Stimulated activated naive CD8-positive, alpha-beta T cell treated with anti-CD3 and anti-CD28 coated beads, Interleukin-15, Interleukin-2, amounts not matched to agents 100 ng/mL and 50 ng/mL, for 24 hours (primary cell): Measurements from ENCODE around the gene GANAB.
"Not testable (repeated sequence)": the region's sequence is repeated elsewhere in the genome, so short reads cannot be mapped to it uniquely, and the experiment has no call there.

Experiments used
- H3K27ac Mint-ChIP-seq: one replicate; pipeline ENCODE4 v1.8.0; 2021; ENCODE audit warnings: mild to moderate bottlenecking, mixed read lengths
- H3K27me3 Mint-ChIP-seq: one replicate; pipeline ENCODE4 v1.8.0; 2021; ENCODE audit warnings: mixed read lengths
- H3K36me3 Mint-ChIP-seq: one replicate; pipeline ENCODE4 v1.8.0; 2021; ENCODE audit warnings: low read depth, mixed read lengths
- H3K4me1 Mint-ChIP-seq: one replicate; pipeline ENCODE4 v1.8.0; 2021; ENCODE audit warnings: low read depth, mixed read lengths
- H3K4me3 Mint-ChIP-seq: one replicate; pipeline ENCODE4 v1.8.0; 2021; ENCODE audit warnings: mild to moderate bottlenecking, mixed read lengths
- H3K9me3 Mint-ChIP-seq: one replicate; pipeline ENCODE4 v1.8.0; 2021; ENCODE audit warnings: mixed read lengths

Gene GANAB

DNA sequence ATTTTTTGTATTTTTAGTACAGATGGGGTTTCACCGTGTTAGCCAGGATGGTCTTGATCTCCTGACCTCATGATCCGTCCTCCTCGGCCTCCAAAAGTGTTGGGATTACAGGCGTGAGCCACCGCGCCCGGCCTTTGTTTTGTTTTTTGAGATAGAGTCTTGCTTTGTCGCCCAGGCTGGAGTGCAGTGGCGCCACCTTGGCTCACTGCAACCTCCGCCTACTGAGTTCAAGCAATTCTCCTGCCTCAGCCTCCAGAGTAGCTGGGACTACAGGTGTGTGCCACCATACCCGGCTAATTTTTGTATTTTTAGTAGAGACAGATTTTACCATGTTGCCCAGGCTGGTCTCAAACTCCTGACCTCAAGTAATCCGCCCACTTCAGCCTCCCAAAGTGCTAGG, 3.9 kb upstream of the GANAB start:
- H3K9me3 Mint-ChIP-seq, H3K27ac Mint-ChIP-seq, H3K36me3 Mint-ChIP-seq, H3K4me3 Mint-ChIP-seq, H3K27me3 Mint-ChIP-seq: not testable (repeated sequence)
- peaks cover 44% of the 10 kb centered on the region for H3K4me1 Mint-ChIP-seq

DNA sequence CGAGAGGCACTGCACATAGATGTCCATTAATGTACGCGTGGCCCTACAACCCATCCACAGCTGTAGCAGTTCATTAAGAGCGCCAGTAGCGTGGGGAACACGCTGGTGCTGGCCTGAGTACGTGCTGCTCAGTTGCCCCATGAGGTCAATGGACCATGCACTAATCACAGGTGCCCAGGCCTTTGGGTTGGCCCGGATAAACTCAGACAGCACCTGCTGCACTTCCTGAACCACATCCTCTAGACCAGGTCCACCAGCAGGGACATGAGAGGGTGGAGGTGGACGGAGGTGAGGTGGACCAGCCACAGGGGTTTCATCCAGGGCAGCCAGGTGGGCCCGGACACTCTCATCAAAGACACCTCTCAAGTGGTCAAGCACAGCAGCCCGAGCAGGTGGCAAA, 3.1 kb upstream of the GANAB start:
- H3K27ac Mint-ChIP-seq, result peak overlapping the region; percentile 31
- no peaks in the 10 kb centered on the region for H3K27me3 Mint-ChIP-seq
- no peak overlapping the region for H3K4me3 Mint-ChIP-seq
- H3K9me3 Mint-ChIP-seq, result no peaks in the 10 kb centered on the region
- peaks cover 12% of the 10 kb centered on the region for H3K36me3 Mint-ChIP-seq
- peaks cover 48% of the 10 kb centered on the region for H3K4me1 Mint-ChIP-seq

DNA sequence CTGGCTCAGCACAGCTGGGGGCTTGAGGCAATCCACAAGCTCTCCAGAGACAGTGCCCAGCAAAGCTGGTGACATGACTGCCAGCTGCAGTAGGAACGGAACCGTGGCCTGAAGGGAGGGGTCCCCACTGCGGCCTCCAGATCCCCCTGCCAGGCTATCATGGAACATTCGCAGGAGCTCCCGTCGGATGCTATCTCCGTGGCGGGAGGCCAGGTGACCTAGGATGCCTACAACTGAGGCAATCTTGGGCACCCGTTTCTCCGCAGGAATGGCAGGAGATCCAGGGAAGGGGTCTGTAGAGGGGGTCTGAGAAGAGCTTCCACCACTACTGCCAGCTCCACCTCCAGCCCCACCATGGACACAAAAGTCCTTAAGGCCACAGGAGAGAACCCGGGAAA, 2.6 kb upstream of the GANAB start:
- H3K9me3 Mint-ChIP-seq, result no peaks in the 10 kb centered on the region
- no peak overlapping the region for H3K4me3 Mint-ChIP-seq
- no peaks in the 10 kb centered on the region for H3K27me3 Mint-ChIP-seq
- peaks cover 48% of the 10 kb centered on the region for H3K4me1 Mint-ChIP-seq
- H3K27ac Mint-ChIP-seq, result no peak overlapping the region
- peaks cover 17% of the 10 kb centered on the region for H3K36me3 Mint-ChIP-seq

DNA sequence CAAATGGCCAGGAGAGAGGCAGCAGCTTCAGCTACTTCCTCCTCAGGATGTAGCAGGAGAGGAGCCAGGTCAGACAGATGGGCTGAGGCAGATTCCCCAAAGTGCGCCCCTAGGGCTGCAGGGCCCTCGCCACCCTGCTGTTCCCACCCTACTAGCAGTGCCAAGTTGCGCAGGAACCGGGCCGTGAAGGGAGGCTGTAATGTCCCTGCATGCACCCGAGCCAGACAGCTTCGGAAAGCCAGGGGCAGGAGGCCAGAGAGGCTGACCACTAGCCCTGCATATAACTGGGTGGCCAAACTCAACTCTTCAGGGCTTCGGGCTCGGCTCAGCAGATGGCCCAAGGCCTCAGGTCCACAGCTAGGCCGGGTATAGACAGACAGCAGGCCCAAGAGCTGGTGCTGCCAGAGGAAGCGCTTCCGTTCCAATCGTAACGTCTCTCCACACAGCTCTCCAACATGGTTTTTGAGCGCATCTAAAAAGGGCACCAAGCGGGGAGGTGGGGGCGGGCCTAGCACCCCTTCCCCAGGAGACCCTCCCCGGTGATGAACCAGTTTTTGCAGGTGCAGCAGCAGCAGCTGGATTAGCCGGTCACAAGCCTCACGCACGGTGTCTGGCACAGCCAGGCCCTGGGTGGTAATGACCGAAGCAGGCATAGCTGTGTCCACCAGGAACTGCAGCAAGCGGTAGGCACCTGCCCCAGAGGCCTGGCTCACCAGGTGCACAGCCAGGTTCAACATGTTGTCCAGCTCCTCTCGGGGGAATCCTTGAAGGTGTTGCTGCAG, 2.0 kb upstream of the GANAB start:
- peaks cover 44% of the 10 kb centered on the region for H3K4me1 Mint-ChIP-seq
- no peak overlapping the region for H3K4me3 Mint-ChIP-seq
- H3K27me3 Mint-ChIP-seq, result no peaks in the 10 kb centered on the region
- H3K27ac Mint-ChIP-seq, result no peak overlapping the region
- H3K36me3 Mint-ChIP-seq, result peaks cover 18% of the 10 kb centered on the region
- H3K9me3 Mint-ChIP-seq, result no peaks in the 10 kb centered on the region

DNA sequence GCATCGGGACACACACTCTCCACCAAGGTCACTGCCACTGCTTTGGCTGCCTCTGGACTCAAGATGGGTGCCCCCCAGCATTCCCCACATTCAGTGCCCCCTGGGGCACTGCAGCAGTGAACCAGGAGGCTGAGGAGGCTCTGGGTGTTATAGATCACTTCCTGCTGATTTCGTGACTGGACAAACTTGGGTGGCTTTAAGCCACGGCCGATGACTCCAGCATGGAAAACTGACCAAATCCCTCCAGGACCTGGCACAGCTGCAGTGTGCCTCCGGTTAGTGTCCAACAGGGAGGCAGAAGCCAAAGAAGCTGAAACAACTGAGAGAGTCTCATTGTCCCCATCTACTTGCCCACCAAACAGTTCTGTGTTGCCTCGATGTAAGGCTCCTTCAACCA, 1.2 kb upstream of the GANAB start:
- Mint-ChIP-seq H3K9me3 (no peaks in the 10 kb centered on the region), H3K4me3 (no peak overlapping the region), H3K4me1 (peaks cover 45% of the 10 kb centered on the region), H3K27ac (no peak overlapping the region), H3K27me3 (no peaks in the 10 kb centered on the region), H3K36me3 (peaks cover 22% of the 10 kb centered on the region)

DNA sequence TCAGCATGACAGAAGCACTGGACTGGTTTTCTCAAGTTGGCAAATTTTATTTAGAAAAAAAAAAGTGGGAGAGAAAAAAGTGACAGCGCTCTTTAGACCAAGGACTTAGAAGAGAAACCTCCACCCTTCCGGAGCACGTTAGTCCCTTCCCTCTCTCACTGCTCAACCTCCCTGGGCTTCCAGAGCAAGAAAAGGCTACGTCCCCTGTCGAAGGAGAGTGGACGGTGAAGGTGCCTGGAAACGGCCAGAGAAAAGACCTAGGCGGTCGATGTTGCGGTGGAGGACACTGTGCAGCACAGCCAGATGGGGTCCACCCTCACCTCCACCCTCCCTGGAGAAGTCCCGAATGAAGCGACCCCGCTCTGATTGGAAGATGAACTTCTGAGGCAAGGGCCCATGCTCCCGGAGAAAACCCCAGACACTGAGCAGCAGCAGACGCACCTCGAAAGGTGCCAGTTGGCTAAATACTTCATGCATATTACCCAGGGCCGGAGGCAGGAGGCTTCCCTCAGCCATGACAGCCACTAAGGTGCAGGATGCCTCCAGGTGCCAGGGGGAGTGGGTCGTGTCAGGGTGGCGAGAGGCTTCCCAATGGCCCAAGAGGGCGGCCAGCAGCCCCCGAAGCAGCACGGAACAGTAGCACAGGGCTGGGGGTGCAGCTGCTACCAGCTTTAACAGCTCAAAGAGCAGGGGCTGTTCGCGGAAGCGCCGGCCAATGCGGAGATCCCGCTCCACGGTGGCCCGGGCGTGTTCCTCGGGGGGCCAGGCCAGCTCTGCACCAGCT, 604 bp upstream of the GANAB start:
- H3K36me3 Mint-ChIP-seq, result peaks cover 24% of the 10 kb centered on the region
- no peaks in the 10 kb centered on the region for H3K9me3 Mint-ChIP-seq
- H3K4me3 Mint-ChIP-seq, result peak overlapping the region; percentile 100
- H3K4me1 Mint-ChIP-seq, result peaks cover 43% of the 10 kb centered on the region
- H3K27me3 Mint-ChIP-seq, result no peaks in the 10 kb centered on the region
- peak overlapping the region; percentile 99 for H3K27ac Mint-ChIP-seq

DNA sequence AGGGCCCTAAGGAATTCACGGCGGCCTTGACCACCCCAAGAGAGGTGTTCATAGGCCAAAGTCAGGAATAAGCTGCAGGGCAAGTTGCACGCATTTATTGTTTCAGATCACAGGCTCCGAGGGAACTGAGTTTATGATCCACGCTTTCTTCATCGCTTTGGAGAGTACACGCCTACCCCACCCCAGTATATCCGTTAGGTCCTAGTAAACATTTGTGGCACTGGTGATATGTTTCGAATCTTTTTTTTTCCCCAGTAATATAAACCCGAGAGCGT, 805 bp downstream of the GANAB start:
- H3K36me3 Mint-ChIP-seq, result peaks cover 31% of the 10 kb centered on the region
- H3K4me1 Mint-ChIP-seq, result peaks cover 44% of the 10 kb centered on the region
- H3K27ac Mint-ChIP-seq, result peak overlapping the region; percentile 99
- no peaks in the 10 kb centered on the region for H3K27me3 Mint-ChIP-seq
- peak overlapping the region; percentile 100 for H3K4me3 Mint-ChIP-seq
- no peaks in the 10 kb centered on the region for H3K9me3 Mint-ChIP-seq

DNA sequence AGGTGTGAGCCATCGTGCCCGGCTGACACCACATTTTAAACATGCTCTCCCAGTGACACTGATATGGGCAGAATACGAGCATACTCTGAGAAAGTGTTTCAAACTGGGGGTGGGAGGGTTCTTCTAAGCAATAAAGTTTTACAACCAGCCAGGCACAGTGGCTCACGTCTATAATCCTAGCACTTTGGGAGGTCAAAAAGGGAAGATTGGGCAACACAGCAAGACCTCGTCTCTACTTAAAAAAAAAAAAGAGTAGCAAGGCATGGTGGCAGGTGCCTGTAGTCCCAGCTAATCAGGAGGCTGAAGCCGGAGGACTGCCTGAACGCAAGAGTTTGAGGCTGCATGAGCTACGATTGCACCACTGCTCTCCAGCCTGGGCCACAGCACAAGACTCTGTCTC, 2.2 kb downstream of the GANAB start:
- peaks cover 53% of the 10 kb centered on the region for H3K4me1 Mint-ChIP-seq
- peak overlapping the region; percentile 43 for H3K4me3 Mint-ChIP-seq
- no peaks in the 10 kb centered on the region for H3K27me3 Mint-ChIP-seq
- no peaks in the 10 kb centered on the region for H3K9me3 Mint-ChIP-seq
- peaks cover 35% of the 10 kb centered on the region for H3K36me3 Mint-ChIP-seq
- peak overlapping the region; percentile 68 for H3K27ac Mint-ChIP-seq

DNA sequence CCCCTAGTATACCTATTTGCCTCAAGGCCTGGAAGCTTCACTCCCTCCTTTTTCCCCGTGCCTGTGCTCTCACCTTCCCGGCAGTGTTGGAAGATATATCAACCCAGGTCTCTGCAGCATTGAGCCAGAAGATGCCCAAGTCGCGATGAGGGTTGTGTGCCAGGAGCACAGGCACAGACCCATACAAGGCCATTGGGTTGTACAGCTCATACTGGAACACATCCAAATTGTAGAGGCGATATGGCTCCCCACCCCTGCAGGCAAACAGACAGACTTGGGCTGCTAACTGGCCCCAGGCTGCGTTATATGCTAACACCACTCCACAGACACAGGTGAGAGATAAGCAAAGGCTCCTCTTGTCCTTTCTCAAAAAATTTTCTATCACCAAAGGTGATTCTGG, 13.9 kb downstream of the GANAB start:
- peaks cover 16% of the 10 kb centered on the region for H3K4me1 Mint-ChIP-seq
- H3K27ac Mint-ChIP-seq, result no peak overlapping the region
- no peaks in the 10 kb centered on the region for H3K27me3 Mint-ChIP-seq
- no peaks in the 10 kb centered on the region for H3K9me3 Mint-ChIP-seq
- no peak overlapping the region for H3K4me3 Mint-ChIP-seq
- H3K36me3 Mint-ChIP-seq, result peaks cover 81% of the 10 kb centered on the region

DNA sequence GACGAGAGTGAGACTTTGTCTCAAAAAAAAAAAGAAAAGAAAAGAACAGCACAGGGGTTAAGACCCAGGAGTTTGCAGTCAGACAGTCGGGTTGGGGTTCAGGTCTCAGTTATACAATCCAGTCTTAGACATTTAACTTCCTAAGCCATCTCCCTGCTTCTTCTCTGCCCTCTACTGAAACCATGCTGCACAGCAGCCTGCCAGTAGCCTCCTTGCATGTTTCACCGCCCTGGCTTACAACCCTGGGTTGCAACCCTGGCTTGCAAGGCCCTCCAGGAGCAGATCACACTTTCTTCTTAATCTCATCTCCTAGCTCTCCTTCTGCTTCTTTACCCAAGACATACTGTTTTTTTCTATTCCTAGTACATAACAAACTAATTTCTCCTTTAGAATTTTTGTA, 18.7 kb downstream of the GANAB start:
- Mint-ChIP-seq H3K36me3 (peaks cover 72% of the 10 kb centered on the region), H3K27me3 (no peaks in the 10 kb centered on the region), H3K27ac (peak overlapping the region; percentile 1)

DNA sequence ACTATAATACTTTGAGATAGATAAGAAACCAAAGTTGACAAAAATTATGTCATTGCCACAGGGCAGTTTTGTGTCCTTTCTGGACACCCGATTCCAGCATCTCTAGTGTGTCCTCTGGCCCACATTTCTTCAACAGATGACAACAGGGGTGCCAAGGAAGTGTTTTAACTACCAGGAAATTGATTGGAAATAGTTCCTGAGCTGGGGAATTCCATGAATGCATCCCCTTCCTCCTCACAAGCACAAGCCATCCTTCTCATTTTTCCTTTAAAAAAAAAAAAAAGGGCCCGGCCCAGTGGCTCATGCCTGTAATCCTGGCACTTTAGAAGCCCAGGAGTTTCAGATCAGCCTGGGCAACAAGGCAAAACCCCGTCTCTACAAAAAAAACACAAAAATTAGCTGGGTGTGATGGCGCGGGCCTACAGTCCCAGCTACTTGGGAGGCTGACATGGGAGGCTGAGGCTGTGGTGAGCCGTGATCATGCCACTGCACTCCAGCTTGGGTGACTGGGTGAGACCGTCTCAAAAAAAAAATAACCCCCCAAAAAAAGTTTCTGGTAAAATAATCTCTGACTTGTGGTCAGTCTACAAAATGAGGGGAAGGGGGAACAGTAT, 23.8 kb downstream of the GANAB start:
- Mint-ChIP-seq H3K9me3 (no peaks in the 10 kb centered on the region), H3K4me1 (peaks cover 32% of the 10 kb centered on the region), H3K36me3 (peaks cover 55% of the 10 kb centered on the region), H3K27me3 (no peaks in the 10 kb centered on the region), H3K27ac (peak overlapping the region; percentile 90), H3K4me3 (peak overlapping the region; percentile 78)

More for the DNA sequence above, 18.7 kb downstream of the GANAB start:
- no peaks in the 10 kb centered on the region for H3K4me1 Mint-ChIP-seq
- no peaks in the 10 kb centered on the region for H3K9me3 Mint-ChIP-seq
- no peak overlapping the region for H3K4me3 Mint-ChIP-seq

DNA sequence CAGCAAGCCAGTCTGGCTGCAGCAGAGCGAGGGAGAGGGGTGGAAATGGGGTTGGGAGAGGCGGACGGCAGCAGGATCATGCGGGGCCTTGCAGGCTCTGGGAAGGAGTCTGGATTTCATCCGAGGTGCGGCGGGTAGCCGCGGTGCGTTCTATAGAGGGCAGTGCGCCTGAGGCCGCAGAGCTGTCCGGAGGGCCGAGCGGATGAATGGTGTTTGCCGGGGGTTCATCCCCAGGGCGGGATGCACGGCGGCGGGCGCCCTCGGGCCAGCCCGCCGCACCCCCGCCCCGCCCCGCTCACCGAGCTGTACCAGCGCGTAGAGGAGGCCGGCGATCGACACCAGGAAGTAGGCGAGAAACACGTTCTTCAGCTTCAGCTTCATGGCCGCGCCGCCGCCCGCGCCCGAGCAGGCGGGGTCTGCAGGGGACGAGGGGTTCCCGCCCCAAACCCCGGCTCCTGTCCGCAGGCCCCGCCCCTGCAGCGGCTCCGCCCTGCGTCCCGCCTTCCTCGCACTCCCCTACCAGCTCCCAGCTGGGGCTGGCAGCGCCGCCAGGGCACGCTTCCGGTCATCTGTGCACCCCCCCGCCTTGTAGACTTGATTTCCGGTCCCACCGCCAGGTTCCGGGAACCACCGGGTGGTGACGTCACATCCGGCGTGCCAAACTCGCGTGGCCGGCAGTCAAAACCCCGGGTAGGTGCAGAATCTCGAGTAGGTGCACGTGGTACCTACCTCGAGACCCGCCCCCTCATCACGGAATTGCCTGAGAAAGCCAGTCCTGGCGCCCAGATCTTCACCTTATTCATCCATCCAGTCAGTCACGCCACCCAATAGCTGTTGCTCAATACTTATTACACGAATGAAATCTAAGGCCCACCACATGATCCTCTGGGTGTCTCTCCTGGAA, 24.6 kb downstream of the GANAB start, which contains the start of gene B3GAT3:
Gene B3GAT3 (minus strand): TSS at position 420 of the 904 bp plus-strand sequence. CDS start 39 bp downstream, at position 381.
- Mint-ChIP-seq H3K4me3 (peak within 1 kb of the TSS; percentile 93), H3K27ac (peak within 1 kb of the TSS; percentile 93), H3K4me1 (peaks cover 32% of the 10 kb centered on the region), H3K9me3 (no peaks in the 10 kb centered on the region), H3K27me3 (no peaks in the 10 kb centered on the region), H3K36me3 (peaks cover 50% of the 10 kb centered on the region)

DNA sequence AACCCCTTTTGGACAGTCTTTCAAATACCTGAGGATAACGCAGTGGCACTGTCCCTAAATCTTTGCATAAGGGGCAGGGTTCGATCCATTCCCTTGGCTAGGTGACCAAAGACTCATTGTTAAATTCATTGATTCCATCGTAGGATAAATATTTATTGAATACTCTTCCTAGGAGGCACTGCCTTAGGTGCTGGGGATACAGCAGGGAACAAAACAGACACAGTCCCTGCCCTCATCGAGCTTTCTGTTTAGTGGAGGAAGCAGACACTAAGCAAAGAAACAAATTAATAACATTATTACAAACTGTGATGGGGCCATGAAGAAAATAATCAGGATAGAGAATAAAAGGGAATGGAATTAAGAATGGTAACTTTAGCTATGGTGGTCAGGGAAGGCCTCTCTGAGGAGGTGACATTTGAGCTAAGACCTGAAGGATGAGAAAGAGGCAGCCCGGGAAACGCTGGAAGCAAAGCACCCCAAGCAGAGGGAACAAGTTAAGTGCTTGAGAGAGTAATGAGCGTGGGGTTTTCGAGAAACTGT, 25.3 kb downstream of the GANAB start:
- Mint-ChIP-seq H3K4me1 (peaks cover 32% of the 10 kb centered on the region), H3K27me3 (no peaks in the 10 kb centered on the region), H3K9me3 (no peaks in the 10 kb centered on the region), H3K36me3 (peaks cover 47% of the 10 kb centered on the region), H3K4me3 (peak overlapping the region; percentile 93), H3K27ac (peak overlapping the region; percentile 93)

DNA sequence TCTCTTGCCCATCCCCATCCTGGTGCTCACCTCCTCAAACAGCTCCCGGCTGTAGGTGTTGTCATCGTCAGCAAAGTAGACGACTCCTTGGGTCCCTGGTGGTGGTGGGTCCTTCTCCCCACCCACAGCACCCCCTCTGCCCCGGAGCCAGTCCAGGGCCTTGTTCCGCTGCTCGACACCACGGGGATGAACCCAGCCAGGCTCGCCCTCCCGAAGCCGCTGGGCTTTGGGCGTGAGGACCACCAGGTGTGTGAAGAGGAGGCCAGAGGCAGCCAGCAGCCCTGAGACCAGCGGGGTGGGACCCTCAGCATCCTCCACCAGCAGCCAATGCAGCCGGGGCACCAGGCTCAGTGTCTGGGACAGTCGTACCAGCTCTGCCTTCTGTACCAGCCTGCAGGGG, 29.5 kb downstream of the GANAB start:
- not testable (repeated sequence) for H3K9me3 Mint-ChIP-seq, H3K4me3 Mint-ChIP-seq, H3K27ac Mint-ChIP-seq, H3K27me3 Mint-ChIP-seq
- peaks cover 28% of the 10 kb centered on the region for H3K36me3 Mint-ChIP-seq
- peaks cover 42% of the 10 kb centered on the region for H3K4me1 Mint-ChIP-seq
